GM12864 (cell line): ENCODE measurements around the gene FAM234B.

Source experiments
- DNase-seq: peaks from one replicate; pipeline ENCODE4 v3.0.0-alpha.2; 2011; ENCODE audit warnings: low read depth
- H3K4me3 ChIP-seq: 2 replicates; pipeline ENCODE4 v1.5.1; 2011; ENCODE audit warnings: mild to moderate bottlenecking, low read depth, low read length, control low read depth
- CTCF ChIP-seq: IDR thresholded peaks from 2 replicates; pipeline ENCODE4 v1.5.1; 2011; ENCODE audit warnings: low read depth, mild to moderate bottlenecking, moderate library complexity, low read length, control low read depth, inconsistent platforms; ENCODE audit errors: missing control alignments

Gene FAM234B

GRCh38 chr12:13102461-13103195, 58.4 kb downstream of the FAM234B start:
- no peak for DNase-seq

GRCh38 chr12:13103391-13104033, 59.3 kb downstream of the FAM234B start, which contains the start of gene GSG1:
Gene GSG1 (minus strand): TSS chr12:13103667. CDS start chr12:13103512, 155 bp downstream.
- no peak for DNase-seq
- TF ChIP-seq CTCF, result no peak
- no peak within 1 kb of the TSS for H3K4me3 ChIP-seq

More at GRCh38 chr12:13102461-13103195, 58.4 kb downstream of the FAM234B start:
- TF ChIP-seq CTCF, result no peak
- no peak overlapping the region for H3K4me3 ChIP-seq

- no peak overlapping the region for H3K4me3 ChIP-seq
- no peak for DNase-seq
- no peak for TF ChIP-seq CTCF
Measured at GRCh38 chr12:13104409-13104808, 60.2 kb downstream of the FAM234B start.

- no peak for TF ChIP-seq CTCF
- no peak for DNase-seq
- H3K4me3 ChIP-seq, result no peak overlapping the region
Measured at GRCh38 chr12:13105781-13106180, 61.6 kb downstream of the FAM234B start.

- no peak overlapping the region for H3K4me3 ChIP-seq
- DNase-seq, result no peak
- no peak for TF ChIP-seq CTCF
Measured at GRCh38 chr12:13106666-13107065, 62.5 kb downstream of the FAM234B start.

GRCh38 chr12:13112968-13113367, 68.8 kb downstream of the FAM234B start:
- DNase-seq, result no peak
- H3K4me3 ChIP-seq, result no peak overlapping the region
- no peak for TF ChIP-seq CTCF
